ENCODE measurements around the gene HECW1. TPM values are rescaled to one million over a fixed set of nuclear protein-coding genes. Genes with fewer than 3 reads are reported as not detected.

HECW1 gene
- total RNA-seq, 3 donors from 2014 or later: 0.76 to 1.6 (median 1.2) TPM

GRCh38 chr7:43462836-43463235, 350.4 kb downstream of the HECW1 start:
- no peak for TF ChIP-seq CTCF (IDR thresholded peaks at IDR 0.05)
- H3K4me3 ChIP-seq: no peak overlapping the region
- no peak for DNase-seq
- H3K36me3 ChIP-seq (ENCODE audit: low read depth): no peaks in the 10 kb centered on the region
- no peaks in the 10 kb centered on the region for H3K9me3 ChIP-seq
- intact Hi-C loops (cut with DNase I, micrococcal nuclease): no loop called here
- ATAC-seq: no peak
- H3K4me1 ChIP-seq (ENCODE audit: low read depth): no peaks in the 10 kb centered on the region

GRCh38 chr7:43463401-43463980, 351.0 kb downstream of the HECW1 start:
- no peak for TF ChIP-seq CTCF (IDR thresholded peaks at IDR 0.05)
- H3K9me3 ChIP-seq: no peaks in the 10 kb centered on the region
- intact Hi-C loops (cut with DNase I, micrococcal nuclease): no loop called here
- DNase-seq: no peak
- no peaks in the 10 kb centered on the region for H3K4me1 ChIP-seq (ENCODE audit: low read depth)
- H3K36me3 ChIP-seq (ENCODE audit: low read depth): no peaks in the 10 kb centered on the region
- ATAC-seq: no peak
- no peak overlapping the region for H3K4me3 ChIP-seq

GRCh38 chr7:43465581-43466554, 353.4 kb downstream of the HECW1 start:
- intact Hi-C loops (cut with DNase I, micrococcal nuclease): no loop called here
- Histone ChIP-seq H3K4me1 (ENCODE audit: low read depth) (no peaks in the 10 kb centered on the region), H3K9me3 (no peaks in the 10 kb centered on the region), H3K36me3 (ENCODE audit: low read depth) (no peaks in the 10 kb centered on the region), H3K4me3 (no peak overlapping the region)
- ATAC-seq (no peak), DNase-seq (no peak)
- TF ChIP-seq CTCF (IDR thresholded peaks at IDR 0.05): no peak

- H3K9me3 ChIP-seq: no peaks in the 10 kb centered on the region
- ATAC-seq: no peak
- intact Hi-C loops (cut with DNase I, micrococcal nuclease): no loop called here
- H3K36me3 ChIP-seq (ENCODE audit: low read depth): no peaks in the 10 kb centered on the region
- TF ChIP-seq CTCF (IDR thresholded peaks at IDR 0.05): no peak
- no peaks in the 10 kb centered on the region for H3K4me1 ChIP-seq (ENCODE audit: low read depth)
- no peak overlapping the region for H3K4me3 ChIP-seq
- DNase-seq: no peak
Observed at GRCh38 chr7:43467406-43467805, 355.0 kb downstream of the HECW1 start.

- no peaks in the 10 kb centered on the region for H3K4me1 ChIP-seq (ENCODE audit: low read depth)
- DNase-seq (no peak), ATAC-seq (no peak)
- TF ChIP-seq CTCF (IDR thresholded peaks at IDR 0.05): no peak
- intact Hi-C loops (cut with DNase I, micrococcal nuclease): no loop called here
- no peak overlapping the region for H3K4me3 ChIP-seq
- H3K9me3 ChIP-seq: no peaks in the 10 kb centered on the region
- H3K36me3 ChIP-seq (ENCODE audit: low read depth): no peaks in the 10 kb centered on the region
Observed at GRCh38 chr7:43467846-43468245, 355.4 kb downstream of the HECW1 start.
